Neural crest cell (in vitro differentiated cells): ENCODE measurements around the gene FOXP4. TPM values are rescaled to one million over a fixed set of nuclear protein-coding genes. Genes with fewer than 3 reads are reported as not detected.

Experiments used
- DNase-seq: peaks from one replicate; pipeline ENCODE4 v3.0.0; 2021; ENCODE audit warnings: low read depth, mixed read lengths, low spot score
- H3K27ac Mint-ChIP-seq: one replicate; pipeline ENCODE4 v1.8.0; 2021; ENCODE audit warnings: mild to moderate bottlenecking, mixed read lengths; ENCODE audit not compliant: unreplicated experiment
- H3K27me3 Mint-ChIP-seq: 2 replicates; pipeline ENCODE4 v1.8.0; 2021; ENCODE audit warnings: low read depth, mild to moderate bottlenecking, mixed read lengths
- H3K36me3 Mint-ChIP-seq: 2 replicates; pipeline ENCODE4 v1.8.0; 2021; ENCODE audit warnings: low read depth, mild to moderate bottlenecking, mixed read lengths
- H3K4me1 Mint-ChIP-seq: 2 replicates; pipeline ENCODE4 v1.8.0; 2021; ENCODE audit warnings: mixed read lengths
- H3K4me3 Mint-ChIP-seq: one replicate; pipeline ENCODE4 v1.8.0; 2021; ENCODE audit warnings: mild to moderate bottlenecking, mixed read lengths
- H3K9me3 Mint-ChIP-seq: 2 replicates; pipeline ENCODE4 v1.8.0; 2021; ENCODE audit warnings: mixed read lengths
- CTCF ChIP-seq: fragments of 200-600 bp; sonication (generic); conservative IDR thresholded peaks from 2 replicates; pipeline ENCODE4 v1.5.0; 2021; ENCODE audit warnings: antibody characterized with exemption, mild to moderate bottlenecking
- total RNA-seq: library from RNA; stranded (reverse); gene quantifications from 2 replicates; pipeline ENCODE4 v1.2.1, GENCODE V29; 2021

FOXP4 gene
- total RNA-seq, 1 donor from 2014 or later, result 57.9 TPM

DNA sequence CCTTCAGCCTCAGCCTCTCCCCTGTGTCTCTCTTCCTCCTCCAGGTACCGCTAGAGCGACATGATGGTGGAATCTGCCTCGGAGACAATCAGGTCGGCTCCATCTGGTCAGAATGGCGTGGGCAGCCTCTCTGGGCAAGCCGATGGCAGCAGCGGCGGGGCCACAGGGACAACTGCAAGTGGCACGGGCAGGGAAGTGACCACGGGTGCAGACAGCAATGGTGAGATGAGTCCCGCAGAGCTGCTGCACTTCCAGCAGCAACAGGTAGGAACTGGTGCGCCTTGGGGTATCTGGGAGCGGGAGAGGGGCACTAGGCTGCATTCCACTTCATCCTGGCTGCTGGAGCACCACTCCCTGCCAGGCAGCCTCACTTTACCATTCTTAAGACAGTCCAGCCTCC lies 19.5 kb downstream of the FOXP4 start:
- Mint-ChIP-seq H3K36me3 (peaks cover 22% of the 10 kb centered on the region), H3K27me3 (no peaks in the 10 kb centered on the region), H3K4me1 (peaks cover 72% of the 10 kb centered on the region), H3K4me3 (no peak overlapping the region), H3K9me3 (no peaks in the 10 kb centered on the region), H3K27ac (no peak overlapping the region)
- TF ChIP-seq CTCF, result no peak
- DNase-seq, result no peak

GRCh38 chr6:41566961-41567360 lies 20.8 kb downstream of the FOXP4 start:
- peak overlapping the region; percentile 35 for H3K27ac Mint-ChIP-seq
- TF ChIP-seq CTCF, result no peak
- H3K9me3 Mint-ChIP-seq, result no peaks in the 10 kb centered on the region
- H3K36me3 Mint-ChIP-seq, result peaks cover 22% of the 10 kb centered on the region
- H3K4me3 Mint-ChIP-seq, result peak overlapping the region; percentile 31
- peaks cover 75% of the 10 kb centered on the region for H3K4me1 Mint-ChIP-seq
- no peak for DNase-seq
- no peaks in the 10 kb centered on the region for H3K27me3 Mint-ChIP-seq

DNA sequence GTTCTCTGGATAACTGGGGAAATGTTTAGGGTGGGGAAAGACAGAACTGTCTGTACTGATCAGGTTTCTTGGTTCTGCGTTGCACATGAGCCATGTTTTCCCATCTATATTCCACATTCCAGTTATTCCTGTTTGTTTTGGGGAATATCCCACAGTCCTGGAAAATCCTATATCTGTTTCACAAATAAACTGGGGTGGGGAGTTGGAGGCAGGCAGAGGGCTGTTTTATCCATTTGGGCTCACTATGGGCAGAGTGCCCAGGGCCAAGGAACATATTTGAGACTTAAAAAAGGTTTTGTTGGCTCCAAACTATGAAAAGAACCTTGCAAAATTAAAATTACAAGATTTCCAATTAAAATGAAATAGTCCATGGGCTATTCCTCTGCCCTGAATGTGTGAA lies 21.5 kb downstream of the FOXP4 start:
- DNase-seq, result no peak
- no peak for TF ChIP-seq CTCF
- H3K4me3 Mint-ChIP-seq, result no peak overlapping the region
- peaks cover 75% of the 10 kb centered on the region for H3K4me1 Mint-ChIP-seq
- H3K36me3 Mint-ChIP-seq, result peaks cover 22% of the 10 kb centered on the region
- no peaks in the 10 kb centered on the region for H3K27me3 Mint-ChIP-seq
- no peaks in the 10 kb centered on the region for H3K9me3 Mint-ChIP-seq
- no peak overlapping the region for H3K27ac Mint-ChIP-seq

DNA sequence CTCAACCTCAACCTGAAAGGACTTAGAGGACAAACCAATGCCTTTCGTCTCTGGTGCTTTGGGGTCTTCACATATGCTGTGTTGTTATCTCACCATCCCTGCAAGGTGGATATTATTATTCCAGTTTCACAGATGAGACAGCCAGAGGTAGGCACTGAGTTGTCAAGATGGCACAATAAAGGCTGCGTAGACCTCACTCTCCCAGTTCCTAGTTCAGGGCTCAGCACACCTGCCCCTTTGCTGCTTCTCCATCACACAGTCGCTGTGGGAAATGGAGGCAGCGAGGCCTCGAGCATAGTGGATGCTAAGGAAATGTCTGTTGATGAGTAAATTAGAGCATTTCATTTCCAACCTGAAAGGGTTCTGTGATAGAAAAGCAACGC lies 22.0 kb downstream of the FOXP4 start:
- peaks cover 75% of the 10 kb centered on the region for H3K4me1 Mint-ChIP-seq
- H3K4me3 Mint-ChIP-seq, result no peak overlapping the region
- DNase-seq, result no peak
- no peaks in the 10 kb centered on the region for H3K9me3 Mint-ChIP-seq
- no peaks in the 10 kb centered on the region for H3K27me3 Mint-ChIP-seq
- no peak for TF ChIP-seq CTCF
- H3K27ac Mint-ChIP-seq, result no peak overlapping the region
- H3K36me3 Mint-ChIP-seq, result peaks cover 22% of the 10 kb centered on the region

GRCh38 chr6:41568585-41569384 lies 22.6 kb downstream of the FOXP4 start:
- Mint-ChIP-seq H3K4me1 (peaks cover 73% of the 10 kb centered on the region), H3K9me3 (no peaks in the 10 kb centered on the region), H3K4me3 (peak overlapping the region; percentile 83), H3K27me3 (no peaks in the 10 kb centered on the region), H3K27ac (peak overlapping the region; percentile 99), H3K36me3 (peaks cover 22% of the 10 kb centered on the region)
- no peak for TF ChIP-seq CTCF
- DNase-seq, result peak; percentile 16
